Activated naive CD8-positive, alpha-beta T cell treated with anti-CD3 and anti-CD28 coated beads, Interleukin-2, amount 10 ng/mL, durations not matched to agents 7 days and 5 days (primary cell): ENCODE measurements around the gene CD99L2. TPM values are rescaled to one million over a fixed set of nuclear protein-coding genes. Genes with fewer than 3 reads are reported as not detected.

Experiments
- ATAC-seq: fragments of 150-1000 bp; cut with Tn5 transposase; one replicate; pipeline ENCODE4 v1.10.0; 2021; ENCODE audit warnings: low read depth, moderate library complexity
- POLR2A ChIA-PET: fragments of 350-600 bp; sonication (Branson Sonifier 250); formaldehyde crosslinking; loops from one replicate; lab custom pipeline; 2021; ENCODE audit warnings: antibody characterized with exemption; lab: Charles Lee
- DNase-seq: peaks from one replicate; pipeline ENCODE4 v3.0.0; 2021
- H3K27ac Mint-ChIP-seq: one replicate; pipeline ENCODE4 v1.8.0; 2022; ENCODE audit warnings: mild to moderate bottlenecking, mixed read lengths
- H3K27me3 Mint-ChIP-seq: one replicate; pipeline ENCODE4 v1.8.0; 2022; ENCODE audit warnings: mild to moderate bottlenecking, moderate library complexity, mixed read lengths
- H3K36me3 Mint-ChIP-seq: one replicate; pipeline ENCODE4 v1.8.0; 2021; ENCODE audit warnings: mild to moderate bottlenecking, mixed read lengths
- H3K4me1 Mint-ChIP-seq: one replicate; pipeline ENCODE4 v1.8.0; 2021; ENCODE audit warnings: mixed read lengths
- H3K4me3 Mint-ChIP-seq: one replicate; pipeline ENCODE4 v1.8.0; 2022; ENCODE audit warnings: mild to moderate bottlenecking, moderate library complexity, mixed read lengths
- H3K9me3 Mint-ChIP-seq: one replicate; pipeline ENCODE4 v1.8.0; 2021; ENCODE audit warnings: mixed read lengths
- total RNA-seq, 2 experiments: library from RNA; stranded (reverse); gene quantifications; one replicate each; pipeline ENCODE4 v1.2.3, GENCODE V29; 2021

The CD99L2 gene
- total RNA-seq, 2 experiments from 2014 or later, result 18.5 to 19.6 TPM

GRCh38 chrX:150864127-150864526 is 34.3 kb downstream of the CD99L2 start:
- H3K4me3 Mint-ChIP-seq, result no peak overlapping the region
- ATAC-seq, result no peak
- no peaks in the 10 kb centered on the region for H3K27me3 Mint-ChIP-seq
- POLR2A ChIA-PET, result no interaction called here
- peaks cover 17% of the 10 kb centered on the region for H3K36me3 Mint-ChIP-seq
- H3K4me1 Mint-ChIP-seq, result peaks cover 8% of the 10 kb centered on the region
- no peaks in the 10 kb centered on the region for H3K9me3 Mint-ChIP-seq
- no peak overlapping the region for H3K27ac Mint-ChIP-seq
- DNase-seq, result no peak

GRCh38 chrX:150863191-150863590 is 35.3 kb downstream of the CD99L2 start:
- Mint-ChIP-seq H3K36me3 (peaks cover 19% of the 10 kb centered on the region), H3K4me3 (no peak overlapping the region), H3K27me3 (no peaks in the 10 kb centered on the region), H3K4me1 (peaks cover 2% of the 10 kb centered on the region), H3K9me3 (no peaks in the 10 kb centered on the region), H3K27ac (no peak overlapping the region)
- ATAC-seq (no peak), DNase-seq (no peak)
- POLR2A ChIA-PET, result no interaction called here

- DNase-seq (no peak), ATAC-seq (no peak)
- peaks cover 31% of the 10 kb centered on the region for H3K36me3 Mint-ChIP-seq
- no peak overlapping the region for H3K4me3 Mint-ChIP-seq
- peaks cover 6% of the 10 kb centered on the region for H3K9me3 Mint-ChIP-seq
- POLR2A ChIA-PET, result no interaction called here
- no peaks in the 10 kb centered on the region for H3K4me1 Mint-ChIP-seq
- H3K27ac Mint-ChIP-seq, result no peak overlapping the region
- no peaks in the 10 kb centered on the region for H3K27me3 Mint-ChIP-seq
These were observed 41.0 kb downstream of the CD99L2 start for GRCh38 chrX:150857453-150857852.

GRCh38 chrX:150856785-150857184 is 41.7 kb downstream of the CD99L2 start:
- DNase-seq (no peak), ATAC-seq (no peak)
- H3K4me3 Mint-ChIP-seq, result no peak overlapping the region
- peaks cover 6% of the 10 kb centered on the region for H3K9me3 Mint-ChIP-seq
- POLR2A ChIA-PET, result no interaction called here
- no peaks in the 10 kb centered on the region for H3K4me1 Mint-ChIP-seq
- H3K36me3 Mint-ChIP-seq, result peaks cover 34% of the 10 kb centered on the region
- H3K27me3 Mint-ChIP-seq, result no peaks in the 10 kb centered on the region
- no peak overlapping the region for H3K27ac Mint-ChIP-seq

GRCh38 chrX:150856101-150856500 is 42.4 kb downstream of the CD99L2 start:
- H3K36me3 Mint-ChIP-seq, result peaks cover 31% of the 10 kb centered on the region
- POLR2A ChIA-PET, result no interaction called here
- H3K27me3 Mint-ChIP-seq, result no peaks in the 10 kb centered on the region
- H3K9me3 Mint-ChIP-seq, result peaks cover 6% of the 10 kb centered on the region
- ATAC-seq (no peak), DNase-seq (no peak)
- no peaks in the 10 kb centered on the region for H3K4me1 Mint-ChIP-seq
- H3K27ac Mint-ChIP-seq, result no peak overlapping the region
- H3K4me3 Mint-ChIP-seq, result no peak overlapping the region

GRCh38 chrX:150854856-150855255 is 43.6 kb downstream of the CD99L2 start:
- Mint-ChIP-seq H3K27ac (no peak overlapping the region), H3K27me3 (no peaks in the 10 kb centered on the region), H3K36me3 (peaks cover 29% of the 10 kb centered on the region), H3K9me3 (peaks cover 6% of the 10 kb centered on the region), H3K4me1 (no peaks in the 10 kb centered on the region), H3K4me3 (no peak overlapping the region)
- no peak for DNase-seq
- POLR2A ChIA-PET, result no interaction called here
- ATAC-seq, result no peak

- POLR2A ChIA-PET, result no interaction called here
- no peak for ATAC-seq
These were observed 48.3 kb downstream of the CD99L2 start for GRCh38 chrX:150849996-150850720.

GRCh38 chrX:150849486-150849885 is 49.0 kb downstream of the CD99L2 start:
- Mint-ChIP-seq H3K36me3 (peaks cover 10% of the 10 kb centered on the region), H3K27ac (no peak overlapping the region), H3K4me1 (peaks cover 6% of the 10 kb centered on the region), H3K27me3 (no peaks in the 10 kb centered on the region), H3K9me3 (no peaks in the 10 kb centered on the region), H3K4me3 (no peak overlapping the region)
- DNase-seq (no peak), ATAC-seq (no peak)
- POLR2A ChIA-PET, result no interaction called here

More at GRCh38 chrX:150849996-150850720, 48.3 kb downstream of the CD99L2 start:
- Mint-ChIP-seq H3K4me1 (peaks cover 6% of the 10 kb centered on the region), H3K4me3 (no peak overlapping the region), H3K27ac (no peak overlapping the region), H3K27me3 (no peaks in the 10 kb centered on the region), H3K36me3 (peaks cover 15% of the 10 kb centered on the region), H3K9me3 (no peaks in the 10 kb centered on the region)
- no peak for DNase-seq

- DNase-seq (no peak), ATAC-seq (no peak)
- Mint-ChIP-seq H3K36me3 (peaks cover 10% of the 10 kb centered on the region), H3K9me3 (no peaks in the 10 kb centered on the region), H3K4me3 (peak overlapping the region; percentile 3), H3K4me1 (peaks cover 6% of the 10 kb centered on the region), H3K27ac (peak overlapping the region; percentile 9), H3K27me3 (no peaks in the 10 kb centered on the region)
- POLR2A ChIA-PET, result no interaction called here
These were observed 49.5 kb downstream of the CD99L2 start for GRCh38 chrX:150848914-150849365.

- peaks cover 5% of the 10 kb centered on the region for H3K36me3 Mint-ChIP-seq
- no peak overlapping the region for H3K4me3 Mint-ChIP-seq
- H3K27ac Mint-ChIP-seq, result no peak overlapping the region
- DNase-seq (no peak), ATAC-seq (no peak)
- no peaks in the 10 kb centered on the region for H3K27me3 Mint-ChIP-seq
- no peaks in the 10 kb centered on the region for H3K9me3 Mint-ChIP-seq
- H3K4me1 Mint-ChIP-seq, result peaks cover 6% of the 10 kb centered on the region
- POLR2A ChIA-PET, result no interaction called here
These were observed 51.4 kb downstream of the CD99L2 start for GRCh38 chrX:150847088-150847487.

- H3K36me3 Mint-ChIP-seq, result peaks cover 3% of the 10 kb centered on the region
- H3K27ac Mint-ChIP-seq, result no peak overlapping the region
- peaks cover 6% of the 10 kb centered on the region for H3K4me1 Mint-ChIP-seq
These were observed 52.3 kb downstream of the CD99L2 start for GRCh38 chrX:150846130-150846529.

GRCh38 chrX:150845091-150845490 is 53.4 kb downstream of the CD99L2 start:
- DNase-seq (no peak), ATAC-seq (no peak)
- Mint-ChIP-seq H3K27ac (no peak overlapping the region), H3K4me3 (no peak overlapping the region), H3K36me3 (peaks cover 3% of the 10 kb centered on the region), H3K27me3 (no peaks in the 10 kb centered on the region), H3K9me3 (no peaks in the 10 kb centered on the region), H3K4me1 (peaks cover 6% of the 10 kb centered on the region)
- POLR2A ChIA-PET, result no interaction called here

More at GRCh38 chrX:150846130-150846529, 52.3 kb downstream of the CD99L2 start:
- Mint-ChIP-seq H3K27me3 (no peaks in the 10 kb centered on the region), H3K9me3 (no peaks in the 10 kb centered on the region), H3K4me3 (no peak overlapping the region)
- POLR2A ChIA-PET, result interaction anchor here (0.5 kb wide), 1 partner anchor 33 kb away, joined by 3 read pairs; no protein-coding TSS in a partner anchor
- no peak for DNase-seq
- no peak for ATAC-seq

- ATAC-seq (no peak), DNase-seq (no peak)
- H3K36me3 Mint-ChIP-seq, result peaks cover 4% of the 10 kb centered on the region
- H3K4me1 Mint-ChIP-seq, result peaks cover 5% of the 10 kb centered on the region
- no peaks in the 10 kb centered on the region for H3K27me3 Mint-ChIP-seq
- H3K27ac Mint-ChIP-seq, result no peak overlapping the region
- no peaks in the 10 kb centered on the region for H3K9me3 Mint-ChIP-seq
- POLR2A ChIA-PET, result no interaction called here
- no peak overlapping the region for H3K4me3 Mint-ChIP-seq
These were observed 54.5 kb downstream of the CD99L2 start for GRCh38 chrX:150844016-150844415.

- ATAC-seq (no peak), DNase-seq (no peak)
- POLR2A ChIA-PET, result no interaction called here
- Mint-ChIP-seq H3K27me3 (no peaks in the 10 kb centered on the region), H3K4me1 (peaks cover 5% of the 10 kb centered on the region), H3K9me3 (no peaks in the 10 kb centered on the region), H3K27ac (no peak overlapping the region), H3K36me3 (peaks cover 4% of the 10 kb centered on the region), H3K4me3 (no peak overlapping the region)
These were observed 56.2 kb downstream of the CD99L2 start for GRCh38 chrX:150842198-150842685.
